Pancreas (tissue), 10 donors: ENCODE results near the gene UBP1. TPM values are rescaled to one million over a fixed set of nuclear protein-coding genes. Genes with fewer than 3 reads are reported as not detected.

Experiments used
- ATAC-seq, 4 donors: fragments of 200-7000 bp; cut with Tn5 transposase; one replicate each; pipeline versions ENCODE4 v1.8.0 to v1.9.1; 2020; ENCODE audit warnings: mild to moderate bottlenecking in 4 of 4, moderate library complexity in 4 of 4
- DNase-seq, 6 donors: peaks; one replicate each; pipeline ENCODE4 v3.0.0-alpha.2; 2020
- FAIRE-seq: peaks from 2 replicates; lab custom pipeline; 2012; peaks lifted over from hg19 to GRCh38; lab: Jason Lieb, UNC
- H3K27ac ChIP-seq, 4 donors: fragments of 200-600 bp; sonication (generic); 1 replicate in 3 of 4; 2 replicates in 1 of 4; pipeline versions ENCODE4 v1.5.0 to v1.8.0; 2020
- H3K27me3 ChIP-seq, 4 donors: fragments of 200-600 bp; one replicate each; pipeline ENCODE4 v1.8.0; 2021
- H3K36me3 ChIP-seq, 3 donors: fragments of 200-600 bp; sonication (generic) in 1 of 3; one replicate each; pipeline versions ENCODE4 v1.5.0 to v1.8.0; 2020 to 2021
- H3K4me1 ChIP-seq, 3 donors: fragments of 200-600 bp; one replicate each; pipeline ENCODE4 v1.8.0; 2021
- H3K4me3 ChIP-seq, 4 donors: fragments of 200-600 bp; sonication (generic) in 2 of 4; one replicate each; pipeline versions ENCODE4 v1.5.0 to v1.8.0; 2020 to 2021
- H3K9me3 ChIP-seq, 4 donors: fragments of 200-600 bp; one replicate each; pipeline ENCODE4 v1.8.0; 2021
- CTCF ChIP-seq, 4 donors: fragments of 200-600 bp; sonication (generic) in 3 of 4; IDR thresholded peaks; one replicate each; pipeline versions ENCODE4 v1.5.0 to v1.8.0; 2021; ENCODE audit warnings: antibody characterized with exemption in 4 of 4
- WGBS, 2 donors: extraction: QIAGEN DNeasy Blood & Tissue Kit; methylation state at CpG; one replicate each; pipeline ENCODE4 v1.1.7; 2013; 5-methylcytosine and 5-hydroxymethylcytosine counted together
- intact Hi-C, 3 donors: fragments of 100-400 bp; cut with DNase I; formaldehyde crosslinking; loops; one replicate each; pipeline versions ENCODE4 v1.11.1 to v1.14.2; 2022
- polyA plus RNA-seq, 2 donors: library from polyadenylated mRNA; stranded (reverse); fragments of 200-250 nt; gene quantifications; one replicate each; pipeline ENCODE4 v1.2.3, GENCODE V29; 2013
- total RNA-seq, 6 donors: library from RNA; stranded (reverse); fragmentation: NEBNext Ultra II Directional in 4 of 6; extraction: Animal tissue kit (Norgen Biotek cat#: 25700) in 4 of 6; gene quantifications; one replicate each; pipeline versions ENCODE4 v1.2.1 to v1.2.4, GENCODE V29; 2021 to 2023
- donor health status: healthy with polysubstance abuse.
- donor health status: DM: no; HTN: no; CAD: no; lungs with moderate emphysema.
- donor health status: DM: no; HTN: no; CAD: no.
- donor health status: control.
- donor health status: control.
- donor health status: Bipolar disorder and iron deficiency.
- donor health status: DM: yes; HTN: yes; CAD: no.
- donor health status: DM: no; HTN: no; CAD: no.
- donor health status: DM: no; HTN: no; CAD: no.
- donor health status: DM: yes; HTN: yes; CAD: no.

UBP1 gene
- total and polyA plus RNA-seq, 8 donors: 16.1 to 42.9 (median 21.7) TPM

- no peak overlapping the region for H3K27ac ChIP-seq
- no peak for DNase-seq
- no peak for ATAC-seq
- H3K4me1 ChIP-seq: no peaks in the 10 kb centered on the region
- H3K9me3 ChIP-seq: no peaks in the 10 kb centered on the region
- intact Hi-C loops: loop anchor here in 1 of 3 donors (10.0 kb wide), 1 partner anchor 233 kb away; no protein-coding TSS in a partner anchor
- no peak for FAIRE-seq
- no peak overlapping the region for H3K4me3 ChIP-seq
- no peaks in the 10 kb centered on the region for H3K27me3 ChIP-seq
- TF ChIP-seq CTCF (IDR thresholded peaks at IDR 0.05): no peak
- no peaks in the 10 kb centered on the region for H3K36me3 ChIP-seq
- WGBS, 2 donors: 87% methylated on average over 3 of the region's 3 CpGs
Measured at GRCh38 chr3:33377931-33378330, 62.3 kb downstream of the UBP1 start.

DNA sequence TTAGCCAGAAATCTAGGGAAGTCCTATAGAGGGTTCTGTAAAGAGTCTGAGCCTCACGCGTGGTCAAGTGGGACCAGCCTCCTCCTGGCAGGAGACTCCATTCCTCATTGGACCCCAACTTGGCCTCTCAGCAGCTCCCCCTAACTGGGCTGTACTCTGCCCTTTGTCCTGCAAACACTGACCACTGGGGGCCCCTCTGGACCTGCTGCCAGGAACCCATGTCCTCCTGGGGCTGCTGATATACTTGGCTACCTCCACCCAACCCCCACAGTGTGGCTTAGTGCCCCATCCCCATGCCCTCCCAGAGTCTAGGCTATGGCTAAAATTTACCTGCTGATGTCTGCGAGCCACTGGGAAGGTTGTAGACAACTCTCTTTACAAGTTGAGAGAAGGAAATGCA lies 62.7 kb downstream of the UBP1 start:
- DNase-seq (no peak), FAIRE-seq (no peak), ATAC-seq (peak in 1 of 4 donors; percentile 20)
- H3K4me1 ChIP-seq: peaks cover 0 to 2% (median 0%) of the 10 kb centered on the region in 3 donors
- TF ChIP-seq CTCF (IDR thresholded peaks at IDR 0.05): no peak
- H3K36me3 ChIP-seq: no peaks in the 10 kb centered on the region
- H3K4me3 ChIP-seq: no peak overlapping the region
- H3K9me3 ChIP-seq: no peaks in the 10 kb centered on the region
- no peaks in the 10 kb centered on the region for H3K27me3 ChIP-seq
- no peak overlapping the region for H3K27ac ChIP-seq
- 79 to 89% methylated on average over 3 of the region's 3 CpGs for WGBS, 2 donors
- intact Hi-C loops: loop anchor here in 1 of 3 donors (10.0 kb wide), 1 partner anchor 233 kb away; no protein-coding TSS in a partner anchor

DNA sequence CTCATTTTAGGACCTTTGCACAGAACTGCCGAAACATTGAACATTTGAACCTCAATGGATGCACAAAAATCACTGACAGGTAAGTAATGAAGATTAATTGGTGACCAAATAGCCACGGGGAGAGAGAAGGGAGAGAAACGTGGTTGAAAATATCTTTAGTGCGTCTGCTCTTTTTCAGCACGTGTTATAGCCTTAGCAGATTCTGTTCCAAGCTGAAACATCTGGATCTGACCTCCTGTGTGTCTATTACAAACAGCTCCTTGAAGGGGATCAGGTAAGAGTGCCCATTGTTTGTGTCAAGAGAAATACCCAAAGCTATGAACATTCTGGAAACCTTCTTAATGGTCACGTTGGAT lies 67.1 kb downstream of the UBP1 start:
- TF ChIP-seq CTCF (IDR thresholded peaks at IDR 0.05): peak in 1 of 4 donors; percentile 5
- no peak for ATAC-seq
- Histone ChIP-seq H3K4me3 (no peak overlapping the region), H3K27ac (no peak overlapping the region), H3K36me3 (no peaks in the 10 kb centered on the region), H3K4me1 (peaks cover 0 to 4% (median 0%) of the 10 kb centered on the region in 3 donors), H3K27me3 (no peaks in the 10 kb centered on the region), H3K9me3 (no peaks in the 10 kb centered on the region)
- 45 to 55% methylated on average over 6 of the region's 6 CpGs for whole genome bisulfite sequencing, 2 donors
- DNase-seq: no peak
- no peak for FAIRE-seq
- intact Hi-C loops: loop anchor here in 2 of 3 donors (5.0 to 10.0 kb wide), 2 partner anchors 228 to 246 kb away; no protein-coding TSS in a partner anchor

DNA sequence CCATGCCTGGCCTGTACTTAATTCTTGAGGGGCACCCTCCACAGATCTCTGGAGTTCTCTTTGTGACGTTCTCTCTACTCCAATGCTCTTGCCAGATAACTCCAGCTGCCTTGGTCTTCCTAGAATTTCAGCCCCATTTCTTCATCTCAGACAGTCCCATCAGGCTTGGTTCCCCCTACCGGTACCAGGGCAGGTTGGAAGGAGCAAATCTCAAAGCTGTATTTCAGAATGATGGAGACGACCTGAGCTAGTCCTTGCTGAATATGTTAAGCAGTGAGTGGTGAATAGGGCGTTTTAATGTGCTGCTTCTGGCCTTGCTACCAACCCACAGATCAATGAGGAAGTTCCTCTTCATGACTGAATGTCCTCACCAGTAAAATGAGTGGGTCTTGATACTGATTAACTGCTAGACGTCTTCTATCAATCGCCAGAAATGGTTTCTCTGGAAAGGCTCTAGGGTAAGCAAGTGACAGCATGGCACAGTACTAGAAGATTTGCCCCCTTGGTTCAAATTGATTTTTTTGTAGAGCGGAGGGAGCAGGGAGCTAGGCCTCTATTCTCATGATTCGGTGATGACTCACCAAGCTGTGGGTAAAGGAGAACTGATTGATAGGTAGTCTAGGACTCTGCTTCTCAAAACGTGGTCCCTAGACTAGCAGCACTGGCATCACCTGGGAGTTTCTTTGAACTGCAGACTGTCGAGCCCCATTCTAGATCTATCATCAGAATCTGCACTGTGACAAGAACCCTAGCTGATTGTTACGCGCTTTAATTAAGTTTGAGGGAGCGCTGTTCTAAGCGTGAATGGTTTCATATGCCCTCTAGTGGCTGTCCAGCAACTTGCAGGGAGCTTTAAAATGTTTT lies 67.8 kb downstream of the UBP1 start:
- no peaks in the 10 kb centered on the region for H3K36me3 ChIP-seq
- H3K4me3 ChIP-seq: no peak overlapping the region
- H3K4me1 ChIP-seq: peaks cover 0 to 4% (median 0%) of the 10 kb centered on the region in 3 donors
- 39 to 43% methylated on average over 14 of the region's 14 CpGs for WGBS, 2 donors
- TF ChIP-seq CTCF (IDR thresholded peaks at IDR 0.05): peak; percentile 55 to 83 (median 74)
- ATAC-seq: peak; percentile 70 to 95 (median 90)
- no peak overlapping the region for H3K27ac ChIP-seq
- intact Hi-C loops: loop anchor here in 2 of 3 donors (5.0 to 10.0 kb wide), 2 partner anchors 228 to 245 kb away; no protein-coding TSS in a partner anchor
- no peaks in the 10 kb centered on the region for H3K9me3 ChIP-seq
- H3K27me3 ChIP-seq: no peaks in the 10 kb centered on the region
- no peak for FAIRE-seq
- DNase-seq: peak in 1 of 6 donors; percentile 44
